HG03095 (cell line): ENCODE measurements around the gene HDDC3.

Experiments
- ATAC-seq: cut with Tn5 transposase; IDR thresholded peaks from one replicate; pipeline ENCODE4 v1.9.1; 2021; ENCODE audit warnings: moderate library complexity; ENCODE audit not compliant: unreplicated experiment

The HDDC3 gene

GRCh38 chr15:90931828-90932659 lies at the start of gene HDDC3:
TSS of gene HDDC3 (minus strand) at chr15:90932549. CDS start at chr15:90932540, 9 bp downstream.
- ATAC-seq = peak; percentile 37

GRCh38 chr15:90982135-90982534 lies 49.8 kb upstream of the HDDC3 start:
- ATAC-seq = peak; percentile 29

GRCh38 chr15:90981681-90982080 lies 49.3 kb upstream of the HDDC3 start:
- ATAC-seq = peak; percentile 70

- no peak for ATAC-seq
Measured at GRCh38 chr15:90979582-90979981, 47.2 kb upstream of the HDDC3 start.

GRCh38 chr15:90974216-90974615 lies 41.9 kb upstream of the HDDC3 start:
- ATAC-seq = no peak

GRCh38 chr15:90972133-90972532 lies 39.8 kb upstream of the HDDC3 start:
- ATAC-seq = no peak

GRCh38 chr15:90970274-90970673 lies 37.9 kb upstream of the HDDC3 start:
- no peak for ATAC-seq

- no peak for ATAC-seq
Measured at GRCh38 chr15:90968434-90968833, 36.1 kb upstream of the HDDC3 start.

- ATAC-seq = no peak
Measured at GRCh38 chr15:90967206-90967605, 34.9 kb upstream of the HDDC3 start.

- no peak for ATAC-seq
Measured at GRCh38 chr15:90966262-90966661, 33.9 kb upstream of the HDDC3 start.

- ATAC-seq = no peak
Measured at GRCh38 chr15:90962021-90962420, 29.7 kb upstream of the HDDC3 start.

GRCh38 chr15:90960298-90961091 lies 28.1 kb upstream of the HDDC3 start:
- ATAC-seq = no peak

GRCh38 chr15:90959894-90960293 lies 27.5 kb upstream of the HDDC3 start:
- no peak for ATAC-seq

GRCh38 chr15:90959028-90959595 lies 26.8 kb upstream of the HDDC3 start:
- no peak for ATAC-seq

GRCh38 chr15:90957791-90958190 lies 25.4 kb upstream of the HDDC3 start:
- ATAC-seq = no peak

GRCh38 chr15:90957031-90957790 lies 24.9 kb upstream of the HDDC3 start:
- ATAC-seq = no peak

- ATAC-seq = no peak
Measured at GRCh38 chr15:90956274-90957030, 24.1 kb upstream of the HDDC3 start.

GRCh38 chr15:90955624-90956273 lies 23.4 kb upstream of the HDDC3 start:
- no peak for ATAC-seq

GRCh38 chr15:90954712-90955623 lies 22.6 kb upstream of the HDDC3 start, which contains the start of gene RCCD1:
TSS of gene RCCD1 (plus strand) at chr15:90954884. CDS start at chr15:90956735, 1,851 bp downstream.
- peak; percentile 92 for ATAC-seq
